ENCODE measurements around the gene PSMD2. TPM values are rescaled to one million over a fixed set of nuclear protein-coding genes. Genes with fewer than 3 reads are reported as not detected.

PSMD2 gene
- total RNA-seq, 8 experiments from 2014 or later: 130 to 248 (median 185) TPM

GRCh38 chr3:184289426-184289938 is 9.6 kb upstream of the PSMD2 start:
- WGBS, 10 experiments: 0 to 60% (median 10%) methylated on average over 1 to 6 of the region's 10 CpGs; no CpG with 5 or more reads in 2 of the 10 experiments
- Histone ChIP-seq H3K4me1 (replicated peaks in 1 of 2) (peaks cover 2% of the 10 kb centered on the region in 2 donors), H3K27ac (no peak overlapping the region), H3K4me3 (no peak overlapping the region)
- ATAC-seq (replicated peaks in 6 of 8): peak in 3 of 8 experiments; percentile 66 to 87 (median 71)
- in situ Hi-C loops (cut with MboI; ENCODE audit: low pct_unique_long_range_greater_than_20kb in 2 of 9, low sequenced_read_pairs in 9 of 9, unreplicated experiment in 9 of 9): loop anchor here in 1 of 9 experiments (25.0 kb wide), 2 partner anchors 277 to 377 kb away; partner anchors contain the start of gene ABCC5

DNA sequence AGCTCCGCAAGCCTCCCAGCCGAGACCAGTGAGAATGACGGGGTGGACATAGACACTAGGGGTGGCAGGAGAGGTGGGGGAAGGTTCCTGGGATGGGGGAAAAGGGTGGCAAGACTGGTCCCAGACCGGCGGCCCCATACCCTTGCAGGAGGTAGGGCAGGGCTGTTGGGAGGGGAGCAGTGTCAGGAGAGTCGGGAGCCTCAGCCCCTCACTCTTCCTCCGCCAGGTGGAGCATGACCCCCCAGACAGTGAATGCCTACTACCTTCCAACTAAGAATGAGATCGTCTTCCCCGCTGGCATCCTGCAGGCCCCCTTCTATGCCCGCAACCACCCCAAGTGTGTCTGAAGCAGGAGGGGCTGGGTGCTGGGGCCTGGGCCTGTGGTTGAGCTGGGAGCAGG is 8.7 kb upstream of the PSMD2 start:
- in situ Hi-C loops (cut with MboI; ENCODE audit: low pct_unique_long_range_greater_than_20kb in 2 of 9, low sequenced_read_pairs in 9 of 9, unreplicated experiment in 9 of 9): loop anchor here in 1 of 9 experiments (25.0 kb wide), 2 partner anchors 278 to 378 kb away; partner anchors contain the start of gene ABCC5
- WGBS, 10 experiments: 80 to 100% (median 85%) methylated on average over 1 to 6 of the region's 10 CpGs; no CpG with 5 or more reads in 6 of the 10 experiments
- Histone ChIP-seq H3K4me3 (no peak overlapping the region), H3K4me1 (replicated peaks in 1 of 2) (no peaks in the 10 kb centered on the region), H3K27ac (no peak overlapping the region)
- no peak for ATAC-seq (replicated peaks in 6 of 8)

DNA sequence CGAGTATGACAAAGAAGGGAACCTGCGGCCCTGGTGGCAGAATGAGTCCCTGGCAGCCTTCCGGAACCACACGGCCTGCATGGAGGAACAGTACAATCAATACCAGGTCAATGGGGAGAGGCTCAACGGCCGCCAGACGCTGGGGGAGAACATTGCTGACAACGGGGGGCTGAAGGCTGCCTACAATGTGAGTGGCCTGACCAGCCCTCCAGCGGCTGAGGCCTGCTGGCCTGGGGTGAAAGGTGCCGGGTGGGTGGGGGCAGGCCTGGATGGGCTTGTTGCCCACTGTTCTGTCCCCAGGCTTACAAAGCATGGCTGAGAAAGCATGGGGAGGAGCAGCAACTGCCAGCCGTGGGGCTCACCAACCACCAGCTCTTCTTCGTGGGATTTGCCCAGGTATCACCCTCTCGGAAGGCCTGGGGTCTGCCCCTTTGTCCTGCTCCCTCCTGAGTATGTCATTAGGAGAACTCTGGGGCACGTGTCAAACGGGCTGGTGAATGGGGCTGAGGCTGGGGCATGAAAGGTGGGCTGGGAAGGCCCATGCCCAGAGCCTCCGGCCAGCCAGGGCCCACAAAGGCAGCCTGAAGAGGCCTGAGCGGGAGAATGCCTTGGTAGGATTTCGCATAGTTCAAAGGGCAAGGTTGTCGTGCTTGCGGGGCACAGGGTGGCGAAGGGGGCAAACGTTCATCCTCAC is 7.8 kb upstream of the PSMD2 start:
- Histone ChIP-seq H3K4me3 (no peak overlapping the region), H3K27ac (no peak overlapping the region), H3K4me1 (replicated peaks in 1 of 2) (no peaks in the 10 kb centered on the region)
- no peak for ATAC-seq (replicated peaks in 6 of 8)
- 67 to 100% (median 80%) methylated on average over 1 to 2 of the region's 22 CpGs; no CpG with 5 or more reads in 7 of the 10 experiments for WGBS, 10 experiments
- in situ Hi-C loops (cut with MboI; ENCODE audit: low pct_unique_long_range_greater_than_20kb in 2 of 9, low sequenced_read_pairs in 9 of 9, unreplicated experiment in 9 of 9): loop anchor here in 1 of 9 experiments (25.0 kb wide), 2 partner anchors 279 to 379 kb away; partner anchors contain the start of gene ABCC5

DNA sequence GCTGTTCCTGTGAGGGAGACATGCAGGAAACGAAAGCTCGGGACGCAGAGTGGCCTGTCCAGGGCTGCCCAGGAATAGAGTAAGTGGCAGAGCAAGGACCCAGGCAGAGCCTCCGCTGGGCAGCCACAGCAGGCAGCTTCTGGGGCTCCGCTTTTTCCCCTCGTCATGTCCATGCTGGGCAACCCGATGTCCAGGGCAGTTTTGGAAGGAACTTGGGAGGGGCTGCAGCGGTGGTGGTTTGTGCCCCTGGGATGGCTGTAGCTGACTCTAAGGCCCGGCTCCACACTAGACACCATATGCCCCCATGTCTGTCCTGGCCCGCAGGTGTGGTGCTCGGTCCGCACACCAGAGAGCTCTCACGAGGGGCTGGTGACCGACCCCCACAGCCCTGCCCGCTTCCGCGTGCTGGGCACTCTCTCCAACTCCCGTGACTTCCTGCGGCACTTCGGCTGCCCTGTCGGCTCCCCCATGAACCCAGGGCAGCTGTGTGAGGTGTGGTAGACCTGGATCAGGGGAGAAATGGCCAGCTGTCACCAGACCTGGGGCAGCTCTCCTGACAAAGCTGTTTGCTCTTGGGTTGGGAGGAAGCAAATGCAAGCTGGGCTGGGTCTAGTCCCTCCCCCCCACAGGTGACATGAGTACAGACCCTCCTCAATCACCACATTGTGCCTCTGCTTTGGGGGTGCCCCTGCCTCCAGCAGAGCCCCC is 7.1 kb upstream of the PSMD2 start:
- H3K4me1 ChIP-seq (replicated peaks in 1 of 2): no peaks in the 10 kb centered on the region
- no peak for ATAC-seq (replicated peaks in 6 of 8)
- no peak overlapping the region for H3K4me3 ChIP-seq
- no peak overlapping the region for H3K27ac ChIP-seq
- 40 to 100% (median 83%) methylated on average over 1 to 2 of the region's 21 CpGs; no CpG with 5 or more reads in 5 of the 10 experiments for WGBS, 10 experiments
- in situ Hi-C loops (cut with MboI; ENCODE audit: low pct_unique_long_range_greater_than_20kb in 2 of 9, low sequenced_read_pairs in 9 of 9, unreplicated experiment in 9 of 9): loop anchor here in 1 of 9 experiments (25.0 kb wide), 2 partner anchors 280 to 380 kb away; partner anchors contain the start of gene ABCC5

DNA sequence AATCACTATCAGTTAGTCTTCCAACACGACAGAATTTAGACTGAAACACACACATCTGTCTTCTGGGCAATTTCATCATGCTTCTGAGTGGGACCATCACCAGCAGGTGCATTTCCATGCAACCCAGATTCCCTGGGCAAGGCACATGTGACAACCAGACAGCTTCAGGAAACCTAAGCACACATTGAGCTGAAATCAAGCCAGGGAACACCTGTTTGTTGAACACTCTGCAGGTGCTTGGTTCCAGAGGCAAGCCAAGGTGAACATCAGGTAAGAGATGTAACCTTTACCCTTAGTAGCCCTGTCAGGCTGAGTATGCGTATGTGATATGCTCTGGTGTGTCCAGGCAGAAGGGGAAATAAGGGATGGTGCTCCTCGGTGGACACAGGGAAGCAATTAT is 3.3 kb upstream of the PSMD2 start:
- in situ Hi-C loops (cut with MboI; ENCODE audit: low pct_unique_long_range_greater_than_20kb in 2 of 9, low sequenced_read_pairs in 9 of 9, unreplicated experiment in 9 of 9): loop anchor here in 1 of 9 experiments (25.0 kb wide), 2 partner anchors 283 to 383 kb away; partner anchors contain the start of gene ABCC5
- 0 to 53% (median 23%) methylated on average over 1 to 3 of the region's 3 CpGs; no CpG with 5 or more reads in 2 of the 10 experiments for WGBS, 10 experiments

DNA sequence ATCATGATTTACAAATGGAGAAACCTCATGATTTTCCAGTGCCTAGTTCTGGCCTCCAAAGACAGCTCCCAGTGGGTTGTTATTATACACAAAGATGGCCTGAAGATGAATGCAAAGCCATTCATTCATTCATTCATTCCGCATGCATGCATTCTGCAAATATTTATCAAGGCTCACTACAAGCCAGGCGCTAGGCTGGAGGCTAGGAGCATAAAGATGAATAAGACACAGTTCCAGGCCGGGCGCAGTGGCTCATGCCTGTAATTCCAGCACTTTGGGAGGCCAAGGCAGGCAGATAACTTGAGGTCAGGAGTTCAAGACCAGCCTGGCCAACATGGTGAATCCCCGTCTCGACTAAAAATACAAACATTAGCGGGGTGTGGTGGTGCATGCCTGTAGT is 2.4 kb upstream of the PSMD2 start:
- in situ Hi-C loops (cut with MboI; ENCODE audit: low pct_unique_long_range_greater_than_20kb in 2 of 9, low sequenced_read_pairs in 9 of 9, unreplicated experiment in 9 of 9): loop anchor here in 1 of 9 experiments (25.0 kb wide), 2 partner anchors 284 to 384 kb away; partner anchors contain the start of gene ABCC5
- Histone ChIP-seq H3K4me1 (replicated peaks in 1 of 2) (peaks cover 5 to 11% of the 10 kb centered on the region in 2 donors), H3K4me3 (no peak overlapping the region), H3K27ac (no peak overlapping the region)
- WGBS, 10 experiments: 65 to 100% (median 85%) methylated on average over 1 to 6 of the region's 7 CpGs; no CpG with 5 or more reads in 1 of the 10 experiments
- no peak for ATAC-seq (replicated peaks in 6 of 8)

More for the DNA sequence above, 3.3 kb upstream of the PSMD2 start:
- H3K27ac ChIP-seq: no peak overlapping the region
- H3K4me3 ChIP-seq: no peak overlapping the region
- ATAC-seq (replicated peaks in 6 of 8): no peak
- peaks cover 5 to 10% of the 10 kb centered on the region in 2 donors for H3K4me1 ChIP-seq (replicated peaks in 1 of 2)

DNA sequence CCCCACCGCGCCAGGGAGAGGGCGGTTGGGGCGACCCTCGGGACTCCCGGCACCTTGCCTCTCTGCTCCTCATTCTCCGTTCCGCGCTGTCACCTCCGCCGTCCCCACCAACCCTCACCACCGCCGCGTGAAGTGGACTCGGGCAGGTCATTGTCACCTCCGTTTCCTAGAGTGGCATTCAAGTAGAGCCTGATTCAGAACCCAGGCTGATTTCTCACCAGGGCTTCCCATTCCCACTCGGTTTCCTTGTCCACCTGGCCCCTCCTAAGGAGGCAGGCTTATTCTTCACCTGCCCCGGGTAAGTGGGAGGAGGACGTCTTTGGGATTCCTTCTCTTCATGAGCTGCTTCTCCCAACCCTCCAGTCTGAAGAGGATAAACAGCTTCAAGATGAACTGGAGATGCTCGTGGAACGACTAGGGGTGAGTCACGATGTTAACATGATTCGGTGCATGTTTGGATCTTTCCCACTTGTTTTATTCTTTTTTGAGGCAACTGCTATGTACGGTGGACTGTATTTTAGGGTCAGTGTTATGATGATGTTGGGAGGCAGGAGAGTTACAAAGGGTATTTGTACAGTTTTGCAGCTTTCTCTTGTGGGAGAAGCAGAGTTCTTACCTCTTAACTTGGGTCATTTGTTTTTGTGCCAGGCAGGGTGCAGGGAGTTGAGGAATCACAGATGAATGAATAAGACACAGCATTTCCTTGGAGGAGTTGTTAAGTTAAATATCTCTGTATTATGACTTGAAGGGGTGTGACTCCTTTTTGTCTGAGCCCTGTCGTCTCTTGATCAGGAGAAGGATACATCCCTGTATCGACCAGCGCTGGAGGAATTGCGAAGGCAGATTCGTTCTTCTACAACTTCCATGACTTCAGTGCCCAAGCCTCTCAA is 692 bp downstream of the PSMD2 start:
- peak in 2 of 8 experiments; percentile 13 to 18 for ATAC-seq (replicated peaks in 6 of 8)
- Histone ChIP-seq H3K27ac (peak overlapping the region; percentile 67 to 72), H3K4me1 (replicated peaks in 1 of 2) (peaks cover 5 to 11% of the 10 kb centered on the region in 2 donors), H3K4me3 (peak overlapping the region; percentile 58 to 86 (median 73))
- in situ Hi-C loops (cut with MboI; ENCODE audit: low pct_unique_long_range_greater_than_20kb in 2 of 9, low sequenced_read_pairs in 9 of 9, unreplicated experiment in 9 of 9): loop anchor here in 1 of 9 experiments (25.0 kb wide), 2 partner anchors 287 to 387 kb away; partner anchors contain the start of gene ABCC5
- WGBS, 10 experiments: 0 to 100% (median 25%) methylated on average over 1 to 12 of the region's 29 CpGs; no CpG with 5 or more reads in 2 of the 10 experiments

DNA sequence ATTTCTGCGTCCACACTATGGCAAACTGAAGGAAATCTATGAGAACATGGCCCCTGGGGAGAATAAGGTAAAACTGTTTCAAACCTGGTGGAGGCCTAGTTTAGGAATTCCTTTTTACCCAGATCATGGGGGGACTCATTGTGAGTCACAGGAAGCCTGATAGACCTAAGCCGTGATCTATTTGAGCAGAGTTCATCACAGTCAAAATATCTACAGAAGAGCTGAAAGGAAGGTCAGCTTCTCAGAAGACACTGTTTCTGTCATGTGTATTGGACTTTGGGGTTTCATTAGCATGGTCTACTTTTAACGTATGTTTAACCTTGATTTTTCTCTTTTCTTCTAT is 1.3 kb downstream of the PSMD2 start:
- in situ Hi-C loops (cut with MboI; ENCODE audit: low pct_unique_long_range_greater_than_20kb in 2 of 9, low sequenced_read_pairs in 9 of 9, unreplicated experiment in 9 of 9): no loop called here
- Histone ChIP-seq H3K4me1 (replicated peaks in 1 of 2) (peaks cover 5 to 11% of the 10 kb centered on the region in 2 donors), H3K4me3 (peak overlapping the region in 4 of 5 donors; percentile 61 to 86 (median 77)), H3K27ac (no peak overlapping the region)
- WGBS, 10 experiments: 0 to 100% (median 72%) methylated on average over 1 to 3 of the region's 3 CpGs
- no peak for ATAC-seq (replicated peaks in 6 of 8)

GRCh38 chr3:184305577-184305976 is 6.5 kb downstream of the PSMD2 start:
- no peak overlapping the region for H3K4me3 ChIP-seq
- peak in 6 of 8 experiments; percentile 30 to 81 (median 49) for ATAC-seq (replicated peaks in 6 of 8)
- in situ Hi-C loops (cut with MboI; ENCODE audit: low pct_unique_long_range_greater_than_20kb in 2 of 9, low sequenced_read_pairs in 9 of 9, unreplicated experiment in 9 of 9): no loop called here
- H3K27ac ChIP-seq: no peak overlapping the region
- WGBS, 10 experiments: 43 to 100% (median 75%) methylated on average over 1 of the region's 1 CpG; no CpG with 5 or more reads in 5 of the 10 experiments
- H3K4me1 ChIP-seq (replicated peaks in 1 of 2): peaks cover 0 to 3% of the 10 kb centered on the region in 2 donors

GRCh38 chr3:184306341-184306972 is 7.4 kb downstream of the PSMD2 start:
- ATAC-seq (replicated peaks in 6 of 8): no peak
- H3K4me3 ChIP-seq: no peak overlapping the region
- in situ Hi-C loops (cut with MboI; ENCODE audit: low pct_unique_long_range_greater_than_20kb in 2 of 9, low sequenced_read_pairs in 9 of 9, unreplicated experiment in 9 of 9): no loop called here
- WGBS, 10 experiments: 62 to 100% (median 93%) methylated on average over 1 to 4 of the region's 4 CpGs; no CpG with 5 or more reads in 3 of the 10 experiments
- no peak overlapping the region for H3K27ac ChIP-seq
- H3K4me1 ChIP-seq (replicated peaks in 1 of 2): no peaks in the 10 kb centered on the region

GRCh38 chr3:184307915-184308314 is 8.9 kb downstream of the PSMD2 start:
- no peaks in the 10 kb centered on the region for H3K4me1 ChIP-seq (replicated peaks in 1 of 2)
- in situ Hi-C loops (cut with MboI; ENCODE audit: low pct_unique_long_range_greater_than_20kb in 2 of 9, low sequenced_read_pairs in 9 of 9, unreplicated experiment in 9 of 9): no loop called here
- WGBS, 10 experiments: 87 to 100% (median 94%) methylated on average over 1 to 6 of the region's 9 CpGs; no CpG with 5 or more reads in 5 of the 10 experiments
- H3K4me3 ChIP-seq: no peak overlapping the region
- ATAC-seq (replicated peaks in 6 of 8): no peak
- no peak overlapping the region for H3K27ac ChIP-seq
